Thyroid gland (tissue), 4 donors: ENCODE results near the gene RSPH1. TPM values are rescaled to one million over a fixed set of nuclear protein-coding genes. Genes with fewer than 3 reads are reported as not detected.

Experiments
- DNase-seq, 2 donors: peaks; one replicate each; pipeline ENCODE4 v3.0.0-alpha.2; 2019
- H3K27ac ChIP-seq, 3 donors: fragments of 200-600 bp; sonication (generic); 1 replicate in 2 of 3; 2 replicates in 1 of 3; pipeline ENCODE4 v1.5.1; 2016 to 2019; ENCODE audit warnings: mild to moderate bottlenecking in 1 of 3, moderate library complexity in 1 of 3
- H3K27me3 ChIP-seq: fragments of 200-600 bp; sonication (generic); one replicate; pipeline ENCODE4 v1.5.1; 2019
- H3K36me3 ChIP-seq, 2 donors: fragments of 200-600 bp; sonication (generic); one replicate each; pipeline ENCODE4 v1.5.1; 2016 to 2019
- H3K4me1 ChIP-seq, 2 donors: fragments of 200-600 bp; sonication (generic); one replicate each; pipeline ENCODE4 v1.5.1; 2017 to 2019
- H3K4me3 ChIP-seq, 3 donors: fragments of 200-600 bp; sonication (generic); replicated peaks in 1 of 3; 1 replicate in 2 of 3; 2 replicates in 1 of 3; pipeline ENCODE4 v1.5.1; 2016; ENCODE audit warnings: mild to moderate bottlenecking in 1 of 3
- H3K9me3 ChIP-seq: fragments of 200-600 bp; sonication (generic); one replicate; pipeline ENCODE4 v1.5.1; 2017
- POLR2A ChIP-seq, 2 donors: fragments of 450-650 bp; IDR thresholded peaks; one replicate each; pipeline ENCODE4 v1.6.1; 2017; ENCODE audit warnings: antibody characterized with exemption in 2 of 2, mild to moderate bottlenecking in 2 of 2, moderate library complexity in 1 of 2
- WGBS, 2 donors: methylation state at CpG; one replicate each; pipeline ENCODE4 v1.1.5; 2017; 5-methylcytosine and 5-hydroxymethylcytosine counted together
- intact Hi-C: fragments of 100-400 bp; cut with DNase I; formaldehyde crosslinking; loops from one replicate; pipeline ENCODE4 v1.15.1; 2023
- total RNA-seq, 4 donors: library from RNA; depleted of rRNA; stranded (reverse); fragments of >200 nt; gene quantifications; one replicate each; pipeline ENCODE4 v1.2.3, GENCODE V29; 2016
- TF ChIP-seq, protein P1 (sequence below), 6 experiments: fragments of 200-600 bp in 3 of 6; fragments of 450-650 bp in 3 of 6; sonication (generic) in 3 of 6; IDR thresholded peaks; one replicate each; pipeline ENCODE4 v1.5.1; 2016 to 2019; ENCODE audit warnings: antibody characterized with exemption in 6 of 6, mild to moderate bottlenecking in 2 of 6, inconsistent platforms in 1 of 6, moderate library complexity in 1 of 6

RSPH1 gene
- total RNA-seq, 4 donors from 2014 or later, result 2.7 to 3.7 (median 3.0) TPM

DNA sequence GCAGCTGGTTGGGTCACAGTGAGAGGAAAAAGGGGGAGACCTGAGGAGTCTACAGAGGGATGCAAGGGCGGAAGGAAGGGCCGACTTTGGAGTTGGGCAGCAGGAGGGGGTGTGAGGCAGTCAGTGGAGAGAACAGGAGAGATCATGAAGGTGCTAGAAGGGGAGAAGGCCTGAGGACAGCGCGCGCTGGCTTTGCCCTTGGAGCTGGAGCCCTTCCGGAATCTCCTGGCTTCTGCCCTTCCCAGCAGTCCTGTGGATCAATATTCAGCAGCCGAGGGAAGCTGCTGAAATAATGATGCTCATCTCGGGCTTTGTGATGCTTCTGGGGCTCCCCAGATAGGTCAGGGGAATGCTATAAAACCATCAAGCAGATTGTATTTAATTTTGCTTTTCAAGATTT lies 44.4 kb upstream of the RSPH1 start:
- no peak for TF ChIP-seq POLR2A (IDR thresholded peaks at IDR 0.05)
- TF ChIP-seq, protein P1, sequence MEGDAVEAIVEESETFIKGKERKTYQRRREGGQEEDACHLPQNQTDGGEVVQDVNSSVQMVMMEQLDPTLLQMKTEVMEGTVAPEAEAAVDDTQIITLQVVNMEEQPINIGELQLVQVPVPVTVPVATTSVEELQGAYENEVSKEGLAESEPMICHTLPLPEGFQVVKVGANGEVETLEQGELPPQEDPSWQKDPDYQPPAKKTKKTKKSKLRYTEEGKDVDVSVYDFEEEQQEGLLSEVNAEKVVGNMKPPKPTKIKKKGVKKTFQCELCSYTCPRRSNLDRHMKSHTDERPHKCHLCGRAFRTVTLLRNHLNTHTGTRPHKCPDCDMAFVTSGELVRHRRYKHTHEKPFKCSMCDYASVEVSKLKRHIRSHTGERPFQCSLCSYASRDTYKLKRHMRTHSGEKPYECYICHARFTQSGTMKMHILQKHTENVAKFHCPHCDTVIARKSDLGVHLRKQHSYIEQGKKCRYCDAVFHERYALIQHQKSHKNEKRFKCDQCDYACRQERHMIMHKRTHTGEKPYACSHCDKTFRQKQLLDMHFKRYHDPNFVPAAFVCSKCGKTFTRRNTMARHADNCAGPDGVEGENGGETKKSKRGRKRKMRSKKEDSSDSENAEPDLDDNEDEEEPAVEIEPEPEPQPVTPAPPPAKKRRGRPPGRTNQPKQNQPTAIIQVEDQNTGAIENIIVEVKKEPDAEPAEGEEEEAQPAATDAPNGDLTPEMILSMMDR (IDR thresholded peaks at IDR 0.05), result no peak
- Histone ChIP-seq H3K36me3 (peaks cover 29 to 37% of the 10 kb centered on the region in 2 donors), H3K27me3 (no peaks in the 10 kb centered on the region), H3K9me3 (no peaks in the 10 kb centered on the region), H3K4me3 (no peak overlapping the region), H3K27ac (no peak overlapping the region), H3K4me1 (peaks cover 22 to 30% of the 10 kb centered on the region in 2 donors)
- DNase-seq, result no peak
- 81 to 90% methylated on average over 8 of the region's 8 CpGs for WGBS, 2 donors
- intact Hi-C loops, result no loop called here

DNA sequence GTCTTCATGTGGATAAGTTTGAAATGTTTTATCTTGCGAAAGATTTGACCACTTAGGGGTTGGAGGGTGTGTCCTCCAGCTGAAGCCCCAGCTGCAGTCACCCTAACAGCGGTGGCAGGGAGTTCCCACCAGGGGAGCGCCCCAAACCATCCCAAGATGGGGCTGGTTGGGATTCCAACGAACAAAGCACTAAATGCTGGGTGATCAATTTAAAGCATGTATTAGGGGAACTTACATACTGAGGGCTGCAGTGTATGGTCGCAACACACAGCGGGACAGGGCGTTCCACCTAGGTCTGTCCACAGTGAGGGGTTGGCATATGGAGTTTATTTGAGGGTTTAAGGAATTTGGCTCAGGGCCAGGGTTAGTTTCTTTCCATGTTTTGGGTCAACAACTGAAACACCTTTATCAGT lies 43.9 kb upstream of the RSPH1 start:
- no peak overlapping the region for H3K4me3 ChIP-seq
- peaks cover 28 to 34% of the 10 kb centered on the region in 2 donors for H3K36me3 ChIP-seq
- no peaks in the 10 kb centered on the region for H3K9me3 ChIP-seq
- intact Hi-C loops, result no loop called here
- peaks cover 23 to 34% of the 10 kb centered on the region in 2 donors for H3K4me1 ChIP-seq
- no peaks in the 10 kb centered on the region for H3K27me3 ChIP-seq
- TF ChIP-seq, protein P1 (IDR thresholded peaks at IDR 0.05), result no peak
- no peak for DNase-seq
- H3K27ac ChIP-seq, result no peak overlapping the region
- WGBS, 2 donors, result 77 to 94% methylated on average over 5 to 7 of the region's 7 CpGs

DNA sequence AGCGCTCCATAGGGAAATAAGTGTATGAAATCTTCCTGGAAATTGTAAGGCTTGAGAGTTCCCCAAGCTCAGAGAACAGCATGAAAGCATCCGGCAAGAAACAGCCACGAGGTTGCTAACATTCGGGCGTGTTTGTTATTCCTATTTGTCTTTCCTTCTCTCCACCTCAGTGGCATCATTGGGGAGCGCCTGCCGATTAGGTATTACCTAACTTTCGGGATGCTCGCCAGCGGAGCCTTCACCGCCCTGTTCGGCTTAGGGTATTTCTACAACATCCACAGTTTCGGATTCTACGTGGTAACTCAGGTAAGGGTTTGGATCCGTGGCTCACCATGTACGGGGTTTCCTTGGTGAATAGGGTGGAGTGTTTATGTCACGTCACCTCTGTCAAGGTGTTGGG lies 43.3 kb upstream of the RSPH1 start:
- Histone ChIP-seq H3K36me3 (peaks cover 25 to 28% of the 10 kb centered on the region in 2 donors), H3K27me3 (no peaks in the 10 kb centered on the region), H3K4me3 (no peak overlapping the region), H3K4me1 (peaks cover 23 to 35% of the 10 kb centered on the region in 2 donors), H3K9me3 (no peaks in the 10 kb centered on the region), H3K27ac (no peak overlapping the region)
- WGBS, 2 donors, result 92 to 94% methylated on average over 17 of the region's 17 CpGs
- TF ChIP-seq, protein P1 (IDR thresholded peaks at IDR 0.05), result no peak
- no peak for TF ChIP-seq POLR2A (IDR thresholded peaks at IDR 0.05)
- intact Hi-C loops, result no loop called here
- no peak for DNase-seq

DNA sequence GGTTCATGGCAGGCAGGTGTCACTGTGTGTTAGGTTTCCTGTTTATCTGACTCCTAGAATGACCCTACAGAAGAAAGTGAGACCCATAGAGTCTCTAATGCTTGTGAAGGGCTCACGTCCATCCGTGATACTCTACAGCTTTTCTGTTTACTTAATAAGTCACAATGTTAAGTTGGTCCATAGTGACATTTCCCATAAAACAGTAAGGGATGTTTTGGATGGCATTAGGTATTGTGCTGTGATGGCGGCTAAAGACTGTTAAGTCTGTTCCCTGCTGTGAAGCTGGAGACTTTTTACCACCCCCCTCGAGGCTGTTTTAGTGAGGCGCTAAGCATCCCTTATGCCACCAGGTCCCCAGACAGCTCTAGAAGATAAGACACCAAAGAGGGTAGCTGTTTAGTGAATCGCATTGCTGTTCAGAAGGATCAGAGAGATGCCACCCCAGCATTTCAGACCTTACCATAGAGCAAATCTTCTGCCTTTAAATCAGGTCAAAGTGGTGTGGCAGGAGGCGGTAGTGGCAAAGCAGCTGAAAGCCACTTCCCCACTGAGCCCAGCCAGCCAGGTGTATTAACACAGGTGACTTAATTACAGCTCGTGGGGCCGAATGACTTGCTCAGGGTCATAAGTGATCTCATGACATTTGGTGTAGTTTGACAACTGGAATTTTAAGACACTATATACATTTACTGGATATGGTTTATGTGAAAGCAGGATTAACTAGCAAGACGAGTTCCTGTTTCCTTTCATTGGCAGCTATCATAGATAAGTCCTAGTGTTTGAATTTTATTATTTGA lies 42.7 kb upstream of the RSPH1 start:
- Histone ChIP-seq H3K36me3 (peaks cover 21 to 22% of the 10 kb centered on the region in 2 donors), H3K27me3 (no peaks in the 10 kb centered on the region), H3K9me3 (no peaks in the 10 kb centered on the region), H3K4me1 (peaks cover 23 to 35% of the 10 kb centered on the region in 2 donors), H3K4me3 (no peak overlapping the region), H3K27ac (peak overlapping the region in 1 of 3 donors; percentile 72)
- DNase-seq, result no peak
- intact Hi-C loops, result no loop called here
- TF ChIP-seq POLR2A (IDR thresholded peaks at IDR 0.05), result no peak
- TF ChIP-seq, protein P1 (IDR thresholded peaks at IDR 0.05), result no peak
- 78 to 82% methylated on average over 10 of the region's 10 CpGs for WGBS, 2 donors

DNA sequence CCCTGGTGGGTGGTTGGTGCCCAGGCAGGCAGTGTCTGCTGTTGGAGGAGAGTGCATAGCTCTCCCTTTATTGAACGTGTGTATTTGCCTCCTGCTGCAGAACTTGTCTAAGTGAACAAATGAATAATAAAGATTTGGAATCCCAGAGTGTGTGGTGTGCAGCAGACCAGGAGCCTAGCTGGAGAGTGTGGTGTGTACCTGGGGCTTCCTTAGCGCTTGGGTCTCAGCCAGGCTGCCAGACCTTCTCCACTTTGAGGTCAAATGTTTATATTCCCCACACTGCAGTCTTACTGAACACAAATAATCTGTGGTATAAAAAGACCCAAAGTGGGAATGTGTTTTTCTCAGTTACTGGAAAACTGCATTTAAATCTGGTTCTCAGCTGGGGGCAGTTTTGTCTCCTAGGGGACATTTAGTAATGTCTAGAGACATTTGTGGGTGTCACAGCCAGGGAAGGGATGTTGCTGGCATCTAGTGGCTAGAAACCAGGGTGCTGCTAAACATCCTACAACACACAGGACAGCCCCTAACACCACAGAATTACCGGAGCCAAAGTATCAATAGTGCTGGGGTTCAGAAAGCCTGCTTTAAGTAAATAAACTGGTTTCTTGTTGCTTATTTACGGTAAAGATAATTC lies 41.2 kb upstream of the RSPH1 start:
- no peak for TF ChIP-seq POLR2A (IDR thresholded peaks at IDR 0.05)
- TF ChIP-seq, protein P1 (IDR thresholded peaks at IDR 0.05), result peak in 4 of 6 experiments; percentile 38 to 58 (median 46)
- Histone ChIP-seq H3K27me3 (no peaks in the 10 kb centered on the region), H3K27ac (peak overlapping the region; percentile 57 to 72 (median 67)), H3K9me3 (no peaks in the 10 kb centered on the region), H3K4me3 (no peak overlapping the region), H3K4me1 (peaks cover 33 to 46% of the 10 kb centered on the region in 2 donors), H3K36me3 (peaks cover 8 to 9% of the 10 kb centered on the region in 2 donors)
- intact Hi-C loops, result no loop called here
- 57 to 62% methylated on average over 4 of the region's 4 CpGs for WGBS, 2 donors
- DNase-seq, result peak; percentile 73 to 74
